H9 (cell line): ENCODE measurements around the gene VPS13C. TPM values are rescaled to one million over a fixed set of nuclear protein-coding genes. Genes with fewer than 3 reads are reported as not detected.

Source experiments
- DNase-seq: peaks from one replicate; pipeline ENCODE4 v3.0.0-alpha.2; 2017
- H2AFZ ChIP-seq: one replicate; pipeline ENCODE4 v1.6.1; 2013; ENCODE audit warnings: mild to moderate bottlenecking, low read length, control low read depth, moderate library complexity
- H2AK5ac ChIP-seq: 2 replicates; pipeline ENCODE4 v1.6.1; 2013; ENCODE audit warnings: low read length, control low read depth, mixed read lengths; ENCODE audit not compliant: insufficient read length
- H2BK120ac ChIP-seq: one replicate; pipeline ENCODE4 v1.6.1; 2013; ENCODE audit warnings: low read depth, mild to moderate bottlenecking, low read length, control low read depth, inconsistent platforms; ENCODE audit not compliant: poor library complexity, severe bottlenecking
- H2BK12ac ChIP-seq: 2 replicates; pipeline ENCODE4 v1.6.1; 2013; ENCODE audit warnings: low read length, control low read depth, mixed read lengths, low read depth; ENCODE audit not compliant: insufficient read length
- H2BK15ac ChIP-seq: 2 replicates; pipeline ENCODE4 v1.6.1; 2013; ENCODE audit warnings: low read depth, low read length, control low read depth
- H2BK20ac ChIP-seq: one replicate; pipeline ENCODE4 v1.6.1; 2013; ENCODE audit warnings: low read depth, mild to moderate bottlenecking, low read length, control low read depth, inconsistent platforms; ENCODE audit not compliant: poor library complexity, severe bottlenecking
- H2BK5ac ChIP-seq: 2 replicates; pipeline ENCODE4 v1.6.1; 2013; ENCODE audit warnings: low read length, control low read depth, mixed read lengths; ENCODE audit not compliant: insufficient read length
- H3K14ac ChIP-seq: 2 replicates; pipeline ENCODE4 v1.6.1; 2013; ENCODE audit warnings: low read length, control low read depth; ENCODE audit not compliant: insufficient read depth
- H3K18ac ChIP-seq: 2 replicates; pipeline ENCODE4 v1.6.1; 2013; ENCODE audit warnings: low read depth, mild to moderate bottlenecking, mixed read lengths, low read length, control low read depth; ENCODE audit not compliant: insufficient read length
- H3K23ac ChIP-seq: 2 replicates; pipeline ENCODE4 v1.6.1; 2013; ENCODE audit warnings: low read length, control low read depth, mixed read lengths, low read depth; ENCODE audit not compliant: insufficient read length
- H3K23me2 ChIP-seq: 2 replicates; pipeline ENCODE4 v1.6.1; 2013; ENCODE audit warnings: low read depth, mild to moderate bottlenecking, mixed read lengths, low read length, control low read depth; ENCODE audit not compliant: insufficient read length, poor library complexity, severe bottlenecking
- H3K27ac ChIP-seq: 2 replicates; pipeline ENCODE4 v1.5.1; 2013; ENCODE audit warnings: low read length, control low read depth, mixed read lengths, low read depth; ENCODE audit not compliant: insufficient read length
- H3K27me3 ChIP-seq: 2 replicates; pipeline ENCODE4 v1.6.1; 2013; ENCODE audit warnings: low read length, control low read depth, inconsistent platforms; ENCODE audit not compliant: insufficient read depth
- H3K4ac ChIP-seq: 2 replicates; pipeline ENCODE4 v1.6.1; 2013; ENCODE audit warnings: low read depth, mild to moderate bottlenecking, control low read depth, inconsistent platforms, low read length, moderate library complexity
- H3K4me1 ChIP-seq: 2 replicates; pipeline ENCODE4 v1.6.1; 2013; ENCODE audit warnings: low read length, control low read depth, inconsistent platforms; ENCODE audit not compliant: insufficient read depth
- H3K4me2 ChIP-seq: 2 replicates; pipeline ENCODE4 v1.6.1; 2013; ENCODE audit warnings: low read length, control low read depth, mixed read lengths; ENCODE audit not compliant: insufficient read length, insufficient read depth
- H3K56ac ChIP-seq: 2 replicates; pipeline ENCODE4 v1.6.1; 2013; ENCODE audit warnings: low read depth, mild to moderate bottlenecking, mixed read lengths, low read length, control low read depth; ENCODE audit not compliant: insufficient read length
- H3K79me1 ChIP-seq: 2 replicates; pipeline ENCODE4 v1.6.1; 2013; ENCODE audit warnings: low read depth, mild to moderate bottlenecking, moderate library complexity, low read length, control low read depth, inconsistent platforms; ENCODE audit not compliant: insufficient read depth, poor library complexity, severe bottlenecking
- H3K79me2 ChIP-seq: 2 replicates; pipeline ENCODE4 v1.6.1; 2013; ENCODE audit warnings: low read length, control low read depth, inconsistent platforms; ENCODE audit not compliant: insufficient read depth
- H3K9ac ChIP-seq: 2 replicates; pipeline ENCODE4 v1.6.1; 2013; ENCODE audit warnings: low read length, control low read depth, mixed read lengths; ENCODE audit not compliant: insufficient read length; ENCODE audit errors: extremely low read depth
- H3K9me3 ChIP-seq: one replicate; pipeline ENCODE4 v1.6.1; 2013; ENCODE audit warnings: low read depth, low read length, inconsistent platforms; ENCODE audit not compliant: control insufficient read depth
- H3T11ph ChIP-seq: one replicate; pipeline ENCODE4 v1.6.1; 2013; ENCODE audit warnings: mild to moderate bottlenecking, low read length, control low read depth, inconsistent platforms
- H4K20me1 ChIP-seq: one replicate; pipeline ENCODE4 v1.6.1; 2013; ENCODE audit not compliant: control insufficient read depth, insufficient read length, insufficient read depth
- H4K5ac ChIP-seq: 2 replicates; pipeline ENCODE4 v1.6.1; 2013; ENCODE audit warnings: low read depth, mild to moderate bottlenecking, mixed read lengths, low read length, control low read depth; ENCODE audit not compliant: insufficient read length
- H4K8ac ChIP-seq: replicated peaks from 2 replicates; pipeline ENCODE4 v1.6.1; 2013; ENCODE audit warnings: low read length, control low read depth, mixed read lengths, low read depth; ENCODE audit not compliant: insufficient read length
- H4K91ac ChIP-seq: 2 replicates; pipeline ENCODE4 v1.6.1; 2013; ENCODE audit warnings: low read depth, mild to moderate bottlenecking, moderate library complexity, mixed read lengths, low read length, control low read depth; ENCODE audit not compliant: insufficient read length
- H3K27ac Mint-ChIP-seq, 3 experiments: 2 replicates in 2 of 3; 3 replicates in 1 of 3; pipeline ENCODE4 v1.8.0; 2020 to 2021; ENCODE audit warnings: mixed read lengths in 3 of 3, mild to moderate bottlenecking in 1 of 3, moderate library complexity in 1 of 3
- H3K27me3 Mint-ChIP-seq: 2 replicates; pipeline ENCODE4 v1.8.0; 2021; ENCODE audit warnings: low read depth, mild to moderate bottlenecking, moderate library complexity, mixed read lengths
- H3K36me3 Mint-ChIP-seq, 3 experiments: 2 replicates in 2 of 3; 3 replicates in 1 of 3; pipeline ENCODE4 v1.8.0; 2020 to 2021; ENCODE audit warnings: low read depth in 3 of 3, mixed read lengths in 3 of 3; ENCODE audit not compliant: insufficient read depth in 1 of 3
- H3K4me1 Mint-ChIP-seq, 2 experiments: 2 replicates each; pipeline ENCODE4 v1.8.0; 2020; ENCODE audit warnings: mixed read lengths in 2 of 2
- H3K4me3 Mint-ChIP-seq, 2 experiments: 2 replicates in 1 of 2; 3 replicates in 1 of 2; pipeline ENCODE4 v1.8.0; 2020 to 2021; ENCODE audit warnings: mild to moderate bottlenecking in 2 of 2, mixed read lengths in 2 of 2, moderate library complexity in 1 of 2
- H3K9me3 Mint-ChIP-seq, 2 experiments: 2 replicates in 1 of 2; 3 replicates in 1 of 2; pipeline ENCODE4 v1.8.0; 2020; ENCODE audit warnings: mild to moderate bottlenecking in 2 of 2, mixed read lengths in 2 of 2, moderate library complexity in 1 of 2
- WGBS: extraction: QIAGEN DNeasy Blood & Tissue Kit; methylation state at CpG from one replicate; pipeline ENCODE4 v1.1.7; 2013; ENCODE audit warnings: missing lambda C conversion rate, low lambda C conversion rate, mixed read lengths; ENCODE audit not compliant: insufficient read length; ENCODE audit errors: extremely low coverage; 5-methylcytosine and 5-hydroxymethylcytosine counted together
- total RNA-seq: library from RNA; stranded (reverse); gene quantifications from 2 replicates; pipeline ENCODE4 v1.2.1, GENCODE V29; 2021
- TF ChIP-seq, protein P1 (sequence below): fragments of 200-600 bp; sonication (generic); conservative IDR thresholded peaks from 3 replicates; pipeline ENCODE4 v1.8.0; 2021; ENCODE audit warnings: antibody characterized with exemption, mild to moderate bottlenecking

Gene VPS13C
- total RNA-seq, 1 experiment from 2014 or later = 14.2 TPM

DNA sequence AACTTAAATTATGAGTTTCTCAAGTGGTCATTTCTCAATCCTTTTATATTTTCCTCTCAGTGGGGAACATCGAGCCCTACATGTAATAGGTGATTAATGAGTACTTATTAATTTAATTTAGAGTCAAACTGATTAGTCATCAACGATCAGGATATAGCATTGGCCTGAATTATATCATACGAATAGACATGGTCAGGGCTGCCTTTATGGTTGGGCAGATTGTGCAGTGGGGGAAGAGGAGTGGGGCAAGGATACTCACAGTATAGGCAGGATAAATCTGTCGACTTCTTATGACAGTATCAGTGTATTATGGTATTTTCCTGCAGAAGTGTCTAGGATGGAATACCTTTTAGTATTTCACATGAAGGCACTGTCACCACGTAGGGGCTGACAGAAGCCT lies 33.6 kb upstream of the VPS13C start:
- H3K27me3 ChIP-seq = no peaks in the 10 kb centered on the region
- TF ChIP-seq, protein P1, sequence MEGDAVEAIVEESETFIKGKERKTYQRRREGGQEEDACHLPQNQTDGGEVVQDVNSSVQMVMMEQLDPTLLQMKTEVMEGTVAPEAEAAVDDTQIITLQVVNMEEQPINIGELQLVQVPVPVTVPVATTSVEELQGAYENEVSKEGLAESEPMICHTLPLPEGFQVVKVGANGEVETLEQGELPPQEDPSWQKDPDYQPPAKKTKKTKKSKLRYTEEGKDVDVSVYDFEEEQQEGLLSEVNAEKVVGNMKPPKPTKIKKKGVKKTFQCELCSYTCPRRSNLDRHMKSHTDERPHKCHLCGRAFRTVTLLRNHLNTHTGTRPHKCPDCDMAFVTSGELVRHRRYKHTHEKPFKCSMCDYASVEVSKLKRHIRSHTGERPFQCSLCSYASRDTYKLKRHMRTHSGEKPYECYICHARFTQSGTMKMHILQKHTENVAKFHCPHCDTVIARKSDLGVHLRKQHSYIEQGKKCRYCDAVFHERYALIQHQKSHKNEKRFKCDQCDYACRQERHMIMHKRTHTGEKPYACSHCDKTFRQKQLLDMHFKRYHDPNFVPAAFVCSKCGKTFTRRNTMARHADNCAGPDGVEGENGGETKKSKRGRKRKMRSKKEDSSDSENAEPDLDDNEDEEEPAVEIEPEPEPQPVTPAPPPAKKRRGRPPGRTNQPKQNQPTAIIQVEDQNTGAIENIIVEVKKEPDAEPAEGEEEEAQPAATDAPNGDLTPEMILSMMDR = no peak
- no peaks in the 10 kb centered on the region for H3K27me3 Mint-ChIP-seq
- H2AK5ac ChIP-seq = no peak overlapping the region
- H4K20me1 ChIP-seq = no peaks in the 10 kb centered on the region
- H3K9me3 Mint-ChIP-seq = no peaks in the 10 kb centered on the region
- H2BK120ac ChIP-seq = no peak overlapping the region
- no CpG with 5 or more reads among the region's 5 CpGs for WGBS
- H3K79me1 ChIP-seq = no peaks in the 10 kb centered on the region
- H3K14ac ChIP-seq = no peak overlapping the region
- H2BK5ac ChIP-seq = no peak overlapping the region
- H3K27ac ChIP-seq = no peak overlapping the region
- no peak overlapping the region for H3K23ac ChIP-seq
- H3K23me2 ChIP-seq = no peaks in the 10 kb centered on the region
- no peak overlapping the region for H4K91ac ChIP-seq
- no peaks in the 10 kb centered on the region for H3K36me3 Mint-ChIP-seq
- no peak overlapping the region for H3K4me2 ChIP-seq
- no peak for DNase-seq
- H4K8ac ChIP-seq = no peak overlapping the region
- peak overlapping the region in 1 of 3 experiments; percentile 33; a peak in 1 of 7 replicates for H3K27ac Mint-ChIP-seq
- H2AFZ ChIP-seq = no peak overlapping the region
- no peak overlapping the region for H3K9ac ChIP-seq
- H2BK15ac ChIP-seq = no peak overlapping the region
- H3K4me1 Mint-ChIP-seq = no peaks in the 10 kb centered on the region
- no peak overlapping the region for H4K5ac ChIP-seq
- no peak overlapping the region for H3K18ac ChIP-seq
- no peaks in the 10 kb centered on the region for H3K4me1 ChIP-seq
- no peak overlapping the region for H3K4me3 Mint-ChIP-seq
- H3K56ac ChIP-seq = no peak overlapping the region
- H3T11ph ChIP-seq = no peak overlapping the region
- no peak overlapping the region for H2BK12ac ChIP-seq
- no peaks in the 10 kb centered on the region for H3K79me2 ChIP-seq
- H3K4ac ChIP-seq = no peak overlapping the region
- H3K9me3 ChIP-seq = no peaks in the 10 kb centered on the region
- H2BK20ac ChIP-seq = no peak overlapping the region
